ENCODE results near the gene ATP8B1.

- TF ChIP-seq, protein P1, sequence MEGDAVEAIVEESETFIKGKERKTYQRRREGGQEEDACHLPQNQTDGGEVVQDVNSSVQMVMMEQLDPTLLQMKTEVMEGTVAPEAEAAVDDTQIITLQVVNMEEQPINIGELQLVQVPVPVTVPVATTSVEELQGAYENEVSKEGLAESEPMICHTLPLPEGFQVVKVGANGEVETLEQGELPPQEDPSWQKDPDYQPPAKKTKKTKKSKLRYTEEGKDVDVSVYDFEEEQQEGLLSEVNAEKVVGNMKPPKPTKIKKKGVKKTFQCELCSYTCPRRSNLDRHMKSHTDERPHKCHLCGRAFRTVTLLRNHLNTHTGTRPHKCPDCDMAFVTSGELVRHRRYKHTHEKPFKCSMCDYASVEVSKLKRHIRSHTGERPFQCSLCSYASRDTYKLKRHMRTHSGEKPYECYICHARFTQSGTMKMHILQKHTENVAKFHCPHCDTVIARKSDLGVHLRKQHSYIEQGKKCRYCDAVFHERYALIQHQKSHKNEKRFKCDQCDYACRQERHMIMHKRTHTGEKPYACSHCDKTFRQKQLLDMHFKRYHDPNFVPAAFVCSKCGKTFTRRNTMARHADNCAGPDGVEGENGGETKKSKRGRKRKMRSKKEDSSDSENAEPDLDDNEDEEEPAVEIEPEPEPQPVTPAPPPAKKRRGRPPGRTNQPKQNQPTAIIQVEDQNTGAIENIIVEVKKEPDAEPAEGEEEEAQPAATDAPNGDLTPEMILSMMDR (IDR thresholded peaks at IDR 0.05): no peak
- no peak for TF ChIP-seq POLR2A (IDR thresholded peaks at IDR 0.05)
Observed at GRCh38 chr18:57816208-57816954, 13.3 kb upstream of the ATP8B1 start.

All from body of pancreas (tissue), 4 donors.